ENCODE data around the gene CACNA1A. TPM values are rescaled to one million over a fixed set of nuclear protein-coding genes. Genes with fewer than 3 reads are reported as not detected.
A peak's percentile ranks its signal among the peaks of the same experiment; 100 is the strongest.

Gene CACNA1A
- total and polyA plus RNA-seq, 5 donors: 0.65 to 1.3 (median 0.88) TPM

GRCh38 chr19:13425151-13425550, 81.1 kb downstream of the CACNA1A start:
- H3K4me1 ChIP-seq (ENCODE audit: control insufficient read depth, insufficient read depth, low read length): no peaks in the 10 kb centered on the region
- H3K9me3 ChIP-seq (ENCODE audit: control insufficient read depth, low read length): peaks cover 4% of the 10 kb centered on the region
- intact Hi-C loops (cut with DNase I): no loop called here
- 81% methylated on average over 3 of the region's 3 CpGs for WGBS
- H3K27ac ChIP-seq (ENCODE audit: low read length): no peak overlapping the region
- no peak overlapping the region for H3K4me3 ChIP-seq (ENCODE audit: low read length)
- ATAC-seq: no peak
- DNase-seq: no peak
- H3K27me3 ChIP-seq (ENCODE audit: control insufficient read depth, insufficient read depth): no peaks in the 10 kb centered on the region

GRCh38 chr19:13420780-13421179, 85.5 kb downstream of the CACNA1A start:
- no peak for DNase-seq
- Histone ChIP-seq H3K4me1 (ENCODE audit: control insufficient read depth, insufficient read depth, low read length) (no peaks in the 10 kb centered on the region), H3K4me3 (ENCODE audit: low read length) (no peak overlapping the region), H3K9me3 (ENCODE audit: control insufficient read depth, low read length) (peaks cover 4% of the 10 kb centered on the region), H3K27ac (ENCODE audit: low read length) (no peak overlapping the region), H3K27me3 (ENCODE audit: control insufficient read depth, insufficient read depth) (no peaks in the 10 kb centered on the region)
- intact Hi-C loops (cut with DNase I): no loop called here
- no peak for ATAC-seq

- H3K27me3 ChIP-seq (ENCODE audit: control insufficient read depth, insufficient read depth): no peaks in the 10 kb centered on the region
- ATAC-seq (no peak), DNase-seq (peak in 2 of 3 donors; percentile 14 to 50)
- intact Hi-C loops (cut with DNase I): no loop called here
- WGBS: 27% methylated on average over 10 of the region's 10 CpGs
- H3K4me1 ChIP-seq (ENCODE audit: control insufficient read depth, insufficient read depth, low read length): no peaks in the 10 kb centered on the region
- H3K4me3 ChIP-seq (ENCODE audit: low read length): no peak overlapping the region
- H3K27ac ChIP-seq (ENCODE audit: low read length): no peak overlapping the region
- H3K9me3 ChIP-seq (ENCODE audit: control insufficient read depth, low read length): no peaks in the 10 kb centered on the region
These were observed 89.2 kb downstream of the CACNA1A start for GRCh38 chr19:13417054-13417453.

GRCh38 chr19:13411899-13412298, 94.4 kb downstream of the CACNA1A start:
- Histone ChIP-seq H3K4me3 (ENCODE audit: low read length) (no peak overlapping the region), H3K4me1 (ENCODE audit: control insufficient read depth, insufficient read depth, low read length) (no peaks in the 10 kb centered on the region), H3K9me3 (ENCODE audit: control insufficient read depth, low read length) (no peaks in the 10 kb centered on the region), H3K27ac (ENCODE audit: low read length) (no peak overlapping the region), H3K27me3 (ENCODE audit: control insufficient read depth, insufficient read depth) (no peaks in the 10 kb centered on the region)
- intact Hi-C loops (cut with DNase I): no loop called here
- 84% methylated on average over 6 of the region's 6 CpGs for WGBS
- DNase-seq (no peak), ATAC-seq (no peak)

GRCh38 chr19:13410946-13411345, 95.3 kb downstream of the CACNA1A start:
- H3K4me3 ChIP-seq (ENCODE audit: low read length): no peak overlapping the region
- H3K9me3 ChIP-seq (ENCODE audit: control insufficient read depth, low read length): no peaks in the 10 kb centered on the region
- intact Hi-C loops (cut with DNase I): no loop called here
- ATAC-seq (no peak), DNase-seq (no peak)
- WGBS: 92% methylated on average over 1 of the region's 1 CpG
- no peak overlapping the region for H3K27ac ChIP-seq (ENCODE audit: low read length)
- H3K4me1 ChIP-seq (ENCODE audit: control insufficient read depth, insufficient read depth, low read length): no peaks in the 10 kb centered on the region
- no peaks in the 10 kb centered on the region for H3K27me3 ChIP-seq (ENCODE audit: control insufficient read depth, insufficient read depth)

GRCh38 chr19:13408889-13409518, 97.3 kb downstream of the CACNA1A start:
- Histone ChIP-seq H3K4me3 (ENCODE audit: low read length) (no peak overlapping the region), H3K4me1 (ENCODE audit: control insufficient read depth, insufficient read depth, low read length) (no peaks in the 10 kb centered on the region), H3K27ac (ENCODE audit: low read length) (no peak overlapping the region), H3K27me3 (ENCODE audit: control insufficient read depth, insufficient read depth) (no peaks in the 10 kb centered on the region), H3K9me3 (ENCODE audit: control insufficient read depth, low read length) (no peaks in the 10 kb centered on the region)
- DNase-seq: no peak
- no peak for ATAC-seq
- intact Hi-C loops (cut with DNase I): no loop called here
- WGBS: 75% methylated on average over 16 of the region's 16 CpGs

- intact Hi-C loops (cut with DNase I): no loop called here
- DNase-seq: no peak
- no peak for ATAC-seq
- WGBS: 74% methylated on average over 7 of the region's 7 CpGs
- H3K27ac ChIP-seq (ENCODE audit: low read length): no peak overlapping the region
- no peak overlapping the region for H3K4me3 ChIP-seq (ENCODE audit: low read length)
- H3K4me1 ChIP-seq (ENCODE audit: control insufficient read depth, insufficient read depth, low read length): no peaks in the 10 kb centered on the region
- H3K9me3 ChIP-seq (ENCODE audit: control insufficient read depth, low read length): peaks cover 3% of the 10 kb centered on the region
- no peaks in the 10 kb centered on the region for H3K27me3 ChIP-seq (ENCODE audit: control insufficient read depth, insufficient read depth)
These were observed 102.0 kb downstream of the CACNA1A start for GRCh38 chr19:13404236-13404635.

- intact Hi-C loops (cut with DNase I): no loop called here
- ATAC-seq (no peak), DNase-seq (no peak)
- 88% methylated on average over 2 of the region's 2 CpGs for WGBS
- Histone ChIP-seq H3K27me3 (ENCODE audit: control insufficient read depth, insufficient read depth) (no peaks in the 10 kb centered on the region), H3K4me1 (ENCODE audit: control insufficient read depth, insufficient read depth, low read length) (no peaks in the 10 kb centered on the region), H3K27ac (ENCODE audit: low read length) (no peak overlapping the region), H3K4me3 (ENCODE audit: low read length) (no peak overlapping the region), H3K9me3 (ENCODE audit: control insufficient read depth, low read length) (peaks cover 3% of the 10 kb centered on the region)
These were observed 104.9 kb downstream of the CACNA1A start for GRCh38 chr19:13401388-13401787.

GRCh38 chr19:13400296-13400695, 106.0 kb downstream of the CACNA1A start:
- no peak for DNase-seq
- Histone ChIP-seq H3K9me3 (ENCODE audit: control insufficient read depth, low read length) (peaks cover 3% of the 10 kb centered on the region), H3K4me1 (ENCODE audit: control insufficient read depth, insufficient read depth, low read length) (no peaks in the 10 kb centered on the region), H3K27ac (ENCODE audit: low read length) (no peak overlapping the region), H3K4me3 (ENCODE audit: low read length) (no peak overlapping the region), H3K27me3 (ENCODE audit: control insufficient read depth, insufficient read depth) (no peaks in the 10 kb centered on the region)
- no peak for ATAC-seq
- intact Hi-C loops (cut with DNase I): no loop called here

- intact Hi-C loops (cut with DNase I): no loop called here
- DNase-seq: no peak
- Histone ChIP-seq H3K9me3 (ENCODE audit: control insufficient read depth, low read length) (peaks cover 3% of the 10 kb centered on the region), H3K4me1 (ENCODE audit: control insufficient read depth, insufficient read depth, low read length) (no peaks in the 10 kb centered on the region), H3K4me3 (ENCODE audit: low read length) (no peak overlapping the region), H3K27me3 (ENCODE audit: control insufficient read depth, insufficient read depth) (no peaks in the 10 kb centered on the region), H3K27ac (ENCODE audit: low read length) (no peak overlapping the region)
- ATAC-seq: no peak
- WGBS: 72% methylated on average over 5 of the region's 5 CpGs
These were observed 106.5 kb downstream of the CACNA1A start for GRCh38 chr19:13399746-13400145.

GRCh38 chr19:13398780-13399726, 107.2 kb downstream of the CACNA1A start:
- peak overlapping the region; percentile 15 for H3K27ac ChIP-seq (ENCODE audit: low read length)
- intact Hi-C loops (cut with DNase I): no loop called here
- no peak overlapping the region for H3K4me3 ChIP-seq (ENCODE audit: low read length)
- no peaks in the 10 kb centered on the region for H3K27me3 ChIP-seq (ENCODE audit: control insufficient read depth, insufficient read depth)
- no peaks in the 10 kb centered on the region for H3K4me1 ChIP-seq (ENCODE audit: control insufficient read depth, insufficient read depth, low read length)
- peaks cover 3% of the 10 kb centered on the region for H3K9me3 ChIP-seq (ENCODE audit: control insufficient read depth, low read length)
- DNase-seq: peak in 1 of 3 donors; percentile 19
- ATAC-seq: peak in 1 of 2 donors; percentile 48
- WGBS: 47% methylated on average over 10 of the region's 10 CpGs

All from right cardiac atrium (tissue), 5 donors.